CD1c-positive myeloid dendritic cell (primary cell): ENCODE results near the gene MORC4.

ENCODE experiments used
- DNase-seq: peaks from one replicate; pipeline ENCODE4 v3.0.0-alpha.2; 2016; ENCODE audit errors: extremely low spot score

Gene MORC4

DNA sequence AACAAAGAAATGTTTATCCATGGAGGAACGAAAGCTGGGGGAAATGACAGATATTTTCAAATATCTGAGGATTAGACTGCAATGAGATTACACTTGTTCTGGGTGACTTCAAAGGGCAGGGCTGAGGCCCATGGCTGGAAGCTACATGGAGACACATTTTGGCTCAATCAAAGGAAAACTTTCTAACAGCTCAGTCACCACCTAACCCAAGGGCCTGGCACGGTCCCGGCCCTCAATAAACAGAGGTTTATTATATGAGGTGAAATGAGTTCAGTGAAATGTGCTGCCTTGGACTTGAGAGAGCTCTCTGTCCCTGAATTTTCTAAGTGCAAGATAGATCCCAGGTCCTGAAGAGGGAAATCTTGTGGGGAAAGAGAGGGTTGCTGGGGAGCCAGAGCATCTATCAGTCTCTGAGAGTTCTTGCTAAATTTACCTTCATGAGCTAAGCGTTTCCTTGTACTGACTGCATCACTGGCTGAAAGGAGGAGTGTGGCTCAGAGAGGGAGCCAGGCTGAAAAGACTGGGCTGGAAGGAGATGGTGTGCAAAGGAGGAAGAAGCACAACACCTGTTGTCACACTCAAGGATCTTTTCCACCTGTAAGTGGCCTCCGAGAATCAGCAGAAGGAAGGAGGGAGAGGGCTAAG lies 94.8 kb downstream of the MORC4 start:
- DNase-seq = no peak

DNA sequence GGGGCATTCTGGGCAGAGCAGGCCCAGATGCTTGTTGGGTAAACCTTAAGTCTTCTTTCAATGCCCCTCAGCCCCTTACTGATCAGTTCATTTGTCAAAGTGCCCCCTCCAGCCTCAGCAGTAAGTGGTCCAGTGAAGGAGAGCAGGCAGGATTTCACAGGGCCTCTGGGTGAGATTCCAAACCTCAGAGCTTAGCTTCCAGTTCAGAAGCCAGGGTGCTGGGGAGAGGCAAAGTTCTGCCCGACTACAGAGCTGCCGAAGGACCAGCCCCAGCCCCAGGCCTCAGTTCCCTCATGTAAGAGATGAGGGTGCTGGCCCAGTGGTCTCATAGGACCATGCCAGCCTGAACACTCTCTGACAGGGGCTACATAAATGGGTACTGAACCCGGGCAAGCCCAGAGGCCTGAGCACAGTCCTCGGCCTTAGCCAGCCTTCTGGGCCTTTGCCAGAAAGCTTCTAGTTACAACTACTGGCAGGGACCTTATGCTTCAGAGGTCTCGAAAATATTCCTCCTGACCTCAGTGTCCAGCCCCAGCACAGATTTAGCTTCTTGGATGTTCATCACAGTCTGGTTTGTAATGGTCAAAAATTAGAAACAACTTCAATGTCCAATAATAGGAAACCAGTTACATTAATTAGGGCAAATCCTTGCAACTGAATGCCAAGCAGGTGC lies 96.0 kb downstream of the MORC4 start:
- DNase-seq = no peak

DNA sequence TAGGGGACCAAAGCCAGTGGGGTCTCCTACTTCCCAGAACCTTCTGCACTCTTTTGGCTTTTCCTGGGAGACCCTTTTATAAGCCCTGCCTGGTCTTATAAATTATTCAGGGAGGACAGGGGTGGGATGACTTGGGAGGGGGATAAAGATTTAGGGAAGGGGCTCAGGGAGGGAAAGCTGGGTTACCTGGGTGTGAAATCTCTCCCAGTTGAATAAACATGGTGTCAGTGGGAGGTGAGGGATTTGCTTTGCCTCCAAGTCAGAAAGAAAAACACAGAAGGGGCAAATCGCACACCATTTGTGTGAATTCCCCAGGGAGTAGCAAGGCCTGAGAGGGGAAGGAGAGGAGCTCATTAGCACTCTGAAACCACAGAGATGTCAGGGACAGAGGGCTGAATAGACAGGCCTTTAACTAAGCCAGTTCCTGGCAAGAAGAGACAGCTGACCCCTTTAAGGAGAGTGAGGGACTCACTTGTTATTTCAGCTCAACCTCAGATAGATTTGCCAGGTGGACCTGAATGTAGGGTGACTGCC lies 96.7 kb downstream of the MORC4 start, which contains the start of gene RIPPLY1:
Gene RIPPLY1 (minus strand): TSS at position 51 of the 534 bp plus-strand sequence. CDS start 54 bp downstream, outside the sequence.
- no peak for DNase-seq

DNA sequence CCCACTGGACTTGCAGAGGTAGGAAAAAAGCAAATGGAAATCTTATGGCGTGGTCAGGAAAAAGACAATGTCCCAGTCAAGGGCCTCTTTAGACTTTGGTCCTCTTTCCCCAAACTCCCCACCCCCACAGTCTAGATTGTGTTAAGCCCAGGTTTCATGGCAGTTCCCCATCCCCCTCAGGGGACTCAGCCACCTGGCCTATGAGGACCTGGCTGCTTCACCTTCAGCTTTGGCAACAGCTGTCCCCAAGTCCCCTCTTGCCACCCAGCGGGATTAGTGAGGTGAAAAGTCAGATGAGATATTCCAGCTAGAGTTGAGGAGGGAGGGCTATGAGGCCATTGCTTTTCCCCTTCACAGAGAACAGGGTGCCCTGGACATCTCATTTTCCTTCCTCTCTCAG lies 97.3 kb downstream of the MORC4 start:
- DNase-seq = no peak

DNA sequence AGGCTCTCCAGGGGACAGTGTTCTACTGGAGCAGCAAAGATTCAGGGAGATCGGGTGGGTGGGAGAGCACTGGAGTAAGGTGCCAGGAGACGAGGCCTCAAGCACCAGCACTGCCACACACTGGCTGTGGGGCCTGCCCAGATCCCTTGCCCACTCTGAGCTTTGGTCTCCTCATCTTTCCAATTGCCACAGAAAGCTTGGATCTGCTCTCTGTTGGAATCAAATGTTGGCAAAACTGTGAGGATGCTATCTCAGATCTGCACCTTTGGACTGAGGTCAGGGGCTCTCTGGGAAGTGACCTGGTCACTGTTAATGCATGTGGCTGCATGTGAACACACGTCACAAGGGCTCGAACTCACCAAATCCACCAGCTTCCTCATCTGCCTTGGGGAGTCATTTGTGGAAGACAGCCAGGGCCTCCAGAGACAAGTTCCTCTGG lies 98.2 kb downstream of the MORC4 start:
- no peak for DNase-seq

DNA sequence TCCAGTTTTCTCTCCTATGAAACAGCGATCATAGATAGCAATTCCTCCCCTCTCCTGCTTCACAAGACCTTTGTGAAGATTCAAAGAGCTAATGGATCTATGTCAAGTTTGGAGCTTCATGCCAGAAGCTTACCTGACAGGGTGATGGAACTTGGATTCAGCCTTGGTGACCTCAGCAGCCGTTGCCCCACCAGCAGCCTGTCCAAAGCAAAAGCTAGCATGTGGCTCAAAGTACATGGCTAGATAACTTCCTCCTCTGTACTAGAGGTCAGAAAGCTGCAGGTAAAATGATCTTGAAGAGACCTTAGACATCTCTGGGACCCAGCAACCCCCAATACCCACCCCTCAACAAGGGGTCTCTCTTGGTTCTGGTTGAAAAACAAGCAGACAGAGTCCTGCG lies 98.7 kb downstream of the MORC4 start:
- no peak for DNase-seq

DNA sequence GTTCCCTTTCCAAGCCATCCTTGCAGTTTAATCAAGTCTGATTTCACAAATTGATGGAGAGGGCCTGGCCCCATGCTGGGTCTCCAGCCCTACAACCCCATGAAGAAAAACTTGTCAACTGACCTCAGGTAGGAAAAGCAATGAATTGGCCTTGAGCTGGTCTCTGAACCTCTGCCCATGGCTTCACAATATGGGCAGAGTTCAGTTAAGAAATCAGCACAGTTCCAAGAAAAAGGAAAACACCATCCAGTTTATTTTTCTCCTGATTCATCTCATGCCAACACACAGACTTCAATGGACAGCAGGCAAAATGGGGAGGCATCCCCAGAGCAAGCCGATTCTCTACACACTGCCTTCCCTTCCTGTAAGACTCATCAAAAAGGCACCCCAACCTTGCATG lies 100.2 kb downstream of the MORC4 start:
- DNase-seq = no peak

DNA sequence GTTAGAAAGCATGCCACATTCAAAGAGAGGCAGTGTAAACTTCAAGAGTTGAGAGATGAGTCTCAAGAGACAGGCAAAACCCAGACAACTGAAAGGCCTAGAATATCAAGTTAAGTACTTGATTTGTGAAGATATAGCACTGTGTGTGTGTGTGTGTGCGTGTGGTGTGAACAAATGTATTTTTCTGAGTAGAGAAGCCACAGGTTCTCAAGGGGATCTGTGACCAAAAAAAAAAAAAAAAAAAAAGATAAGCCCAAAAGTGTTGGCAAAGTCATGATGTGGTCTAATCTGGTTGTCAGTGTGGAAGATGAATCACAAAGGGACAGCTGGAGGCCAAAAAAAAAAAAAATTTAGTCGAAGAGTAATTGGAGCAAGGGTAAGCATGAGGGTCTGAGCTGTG lies 100.7 kb downstream of the MORC4 start:
- DNase-seq = no peak

DNA sequence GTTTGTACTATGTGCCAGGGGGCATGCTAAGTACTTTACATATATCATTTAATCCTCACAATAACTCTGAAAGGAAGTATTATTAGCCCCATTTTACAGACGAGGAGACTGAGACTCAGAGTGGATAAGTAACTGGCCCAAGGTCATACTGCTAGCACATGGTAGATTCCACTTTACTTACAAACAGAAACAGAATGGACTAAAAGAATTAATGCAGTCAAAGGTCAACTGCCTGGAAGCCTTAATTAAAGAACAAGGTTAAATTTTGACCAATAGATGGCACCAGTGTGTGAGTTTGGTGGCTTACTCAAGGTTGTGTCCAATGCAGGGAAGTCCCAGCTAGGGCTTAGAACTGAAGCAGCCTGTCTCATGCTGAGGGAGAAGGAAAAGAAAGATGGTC lies 101.5 kb downstream of the MORC4 start:
- DNase-seq = peak; percentile 37

DNA sequence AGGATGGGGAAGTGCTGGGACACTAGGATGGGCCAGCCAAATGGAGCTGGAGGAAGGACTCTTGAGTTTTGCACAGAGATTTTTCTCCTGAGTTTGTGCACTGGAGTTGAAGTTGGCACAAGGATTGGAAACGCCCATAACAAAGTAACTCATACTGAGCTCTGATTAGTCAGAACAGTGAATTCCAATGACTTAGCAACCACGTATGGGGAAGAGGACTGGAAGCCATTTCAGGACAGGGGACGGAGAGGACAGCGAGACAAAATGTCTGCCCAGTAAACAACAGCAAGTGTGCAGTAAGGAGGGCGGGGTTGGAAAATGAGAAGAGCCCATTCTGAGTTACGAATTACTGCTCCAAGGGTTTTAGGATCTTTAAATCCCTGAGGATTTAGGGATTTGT lies 102.8 kb downstream of the MORC4 start:
- no peak for DNase-seq

DNA sequence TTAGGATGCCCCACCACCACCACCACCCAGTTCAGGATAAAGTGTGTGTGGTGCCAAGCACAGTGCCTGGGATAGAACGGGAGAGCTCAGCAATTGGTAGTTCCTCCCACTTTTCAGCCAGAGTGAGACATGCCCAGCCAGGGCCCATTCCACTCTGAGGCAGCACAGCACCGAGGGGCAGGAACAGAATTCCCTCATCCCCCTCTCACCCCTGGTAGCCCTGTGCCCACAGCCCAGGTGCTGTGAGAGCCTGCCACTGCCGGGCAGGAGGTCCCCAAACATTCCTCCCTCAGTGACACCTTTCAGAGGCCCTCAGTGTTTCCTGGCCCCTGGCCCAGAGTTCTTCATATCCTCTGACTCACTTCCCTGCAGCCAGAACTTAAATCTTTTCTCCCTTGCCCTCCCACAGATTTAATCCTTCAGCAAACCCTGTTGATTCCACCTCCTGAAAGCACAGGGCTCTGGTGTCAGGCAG lies 105.0 kb downstream of the MORC4 start:
- DNase-seq = no peak

DNA sequence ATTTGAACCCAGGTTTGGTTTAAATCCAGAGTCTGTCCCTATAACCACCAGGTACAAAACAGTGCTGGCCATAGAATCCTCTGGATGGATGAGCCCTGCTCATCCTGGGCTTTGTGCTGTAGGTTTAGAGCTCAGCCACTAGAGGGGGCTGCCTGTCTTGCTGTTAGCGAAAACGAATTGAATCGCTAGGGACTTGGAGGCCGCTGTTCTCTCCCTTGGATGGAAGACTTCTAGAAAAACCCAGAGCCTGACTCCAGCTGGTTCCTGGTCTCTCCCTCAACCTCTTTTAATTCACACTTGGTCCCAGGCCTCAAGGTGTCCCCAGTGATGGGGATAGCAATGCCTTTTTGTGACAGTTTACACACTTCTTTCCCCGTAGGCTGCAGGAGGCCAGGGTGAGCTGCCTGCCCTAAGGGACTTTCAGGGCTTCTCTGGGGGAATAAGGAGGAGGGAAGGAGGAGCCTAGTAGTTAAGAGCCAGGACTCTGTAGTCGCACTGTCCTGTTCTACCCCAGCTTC lies 105.6 kb downstream of the MORC4 start:
- peak; percentile 29 for DNase-seq

DNA sequence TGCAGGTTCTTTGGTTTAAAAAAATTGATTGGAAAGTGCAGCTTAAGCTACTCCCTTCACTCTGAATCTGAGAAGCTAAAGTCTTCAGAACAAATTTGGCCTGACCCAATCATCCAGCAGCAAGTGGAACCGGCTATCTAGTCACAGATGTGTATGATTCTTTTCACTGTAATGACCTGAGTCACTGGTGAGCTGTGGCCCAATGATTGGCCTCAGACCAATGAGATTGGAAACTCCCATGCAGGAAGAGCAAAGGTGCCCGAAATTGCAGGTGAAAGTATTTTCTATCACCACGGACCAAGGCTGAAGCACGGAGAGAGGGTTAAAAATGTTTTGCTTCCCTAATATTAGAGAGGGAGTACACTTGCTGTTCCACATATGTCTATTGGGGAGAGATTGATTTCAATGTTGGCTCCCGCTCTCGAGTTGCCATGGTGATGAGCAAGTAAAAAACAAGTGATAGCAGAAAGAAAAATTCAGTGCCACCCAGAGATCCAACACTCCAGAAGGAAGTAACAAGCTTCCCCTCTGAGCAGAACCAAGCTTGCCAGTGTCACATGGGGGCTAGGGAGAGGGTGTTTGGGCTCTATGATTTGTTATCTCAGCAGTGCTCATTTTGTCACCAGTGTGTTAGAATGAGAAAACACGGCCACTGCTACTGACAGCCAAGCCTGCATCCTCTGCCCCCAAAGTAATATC lies 108.1 kb downstream of the MORC4 start:
- DNase-seq = no peak
